ENCODE data around the gene C3orf80. TPM values are rescaled to one million over a fixed set of nuclear protein-coding genes. Genes with fewer than 3 reads are reported as not detected.

C3orf80 gene
- total and polyA plus RNA-seq, 2 donors (not counting 1 experiment from before 2014, with no cell fraction given) = 0.02 to 0.33 TPM

DNA sequence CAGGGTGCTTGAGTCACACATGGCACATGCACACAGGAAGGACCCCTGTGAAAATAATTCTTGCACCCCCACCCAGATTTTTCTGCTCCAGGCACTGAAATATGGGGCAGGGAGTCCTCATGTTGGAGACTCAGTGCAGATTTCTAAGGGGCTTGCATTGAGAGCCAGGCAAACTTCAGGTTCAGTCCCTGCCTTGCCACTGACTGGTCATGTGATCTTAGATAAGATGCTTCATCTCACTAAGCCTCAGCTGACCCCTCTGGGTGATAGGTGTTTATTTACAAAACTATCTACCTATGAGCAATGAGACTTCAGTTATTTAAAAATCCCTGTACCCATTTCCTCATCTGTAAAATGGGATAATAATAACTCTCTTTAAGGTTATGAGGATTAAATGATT, 30.1 kb upstream of the C3orf80 start:
- Histone ChIP-seq H3K27me3 (ENCODE audit: control insufficient read depth, insufficient read depth, low read length) (peaks cover 2% of the 10 kb centered on the region), H3K9me3 (ENCODE audit: control insufficient read depth, insufficient read depth, low read depth, low read length) (no peaks in the 10 kb centered on the region), H3K27ac (ENCODE audit: insufficient read depth, low read length) (no peak overlapping the region), H3K9ac (ENCODE audit: insufficient read depth, low read length) (no peak overlapping the region), H3K4me1 (ENCODE audit: control insufficient read depth, extremely low read depth, insufficient read depth, low read length) (no peaks in the 10 kb centered on the region), H3K4me2 (ENCODE audit: extremely low read depth, insufficient read depth, low read length) (no peak overlapping the region), H3K4me3 (replicated peaks in 1 of 4; ENCODE audit: control extremely low read depth in 1 of 4, insufficient read depth in 1 of 4, low read depth in 3 of 4, low read length in 4 of 4) (no peak overlapping the region), H3K36me3 (ENCODE audit: control insufficient read depth, insufficient read depth, low read length) (no peaks in the 10 kb centered on the region), H3K79me2 (ENCODE audit: control insufficient read depth, insufficient read depth, low read length) (no peaks in the 10 kb centered on the region), H2AFZ (ENCODE audit: low read length) (no peak overlapping the region), H4K20me1 (ENCODE audit: control insufficient read depth, extremely low read depth, insufficient read depth, low read length) (no peaks in the 10 kb centered on the region)
- TF ChIP-seq EZH2 (IDR thresholded peaks at IDR 0.05; ENCODE audit: low read length, missing control alignments) = no peak
- TF ChIP-seq, protein P1, sequence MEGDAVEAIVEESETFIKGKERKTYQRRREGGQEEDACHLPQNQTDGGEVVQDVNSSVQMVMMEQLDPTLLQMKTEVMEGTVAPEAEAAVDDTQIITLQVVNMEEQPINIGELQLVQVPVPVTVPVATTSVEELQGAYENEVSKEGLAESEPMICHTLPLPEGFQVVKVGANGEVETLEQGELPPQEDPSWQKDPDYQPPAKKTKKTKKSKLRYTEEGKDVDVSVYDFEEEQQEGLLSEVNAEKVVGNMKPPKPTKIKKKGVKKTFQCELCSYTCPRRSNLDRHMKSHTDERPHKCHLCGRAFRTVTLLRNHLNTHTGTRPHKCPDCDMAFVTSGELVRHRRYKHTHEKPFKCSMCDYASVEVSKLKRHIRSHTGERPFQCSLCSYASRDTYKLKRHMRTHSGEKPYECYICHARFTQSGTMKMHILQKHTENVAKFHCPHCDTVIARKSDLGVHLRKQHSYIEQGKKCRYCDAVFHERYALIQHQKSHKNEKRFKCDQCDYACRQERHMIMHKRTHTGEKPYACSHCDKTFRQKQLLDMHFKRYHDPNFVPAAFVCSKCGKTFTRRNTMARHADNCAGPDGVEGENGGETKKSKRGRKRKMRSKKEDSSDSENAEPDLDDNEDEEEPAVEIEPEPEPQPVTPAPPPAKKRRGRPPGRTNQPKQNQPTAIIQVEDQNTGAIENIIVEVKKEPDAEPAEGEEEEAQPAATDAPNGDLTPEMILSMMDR (conservative IDR thresholded peaks at IDR 0.05 in 1 of 2, IDR thresholded peaks at IDR 0.05 in 1 of 2; ENCODE audit: low read depth in 1 of 2, low read length in 2 of 2) = no peak
- DNase-seq (ENCODE audit: low read depth in 2 of 2) = no peak

DNA sequence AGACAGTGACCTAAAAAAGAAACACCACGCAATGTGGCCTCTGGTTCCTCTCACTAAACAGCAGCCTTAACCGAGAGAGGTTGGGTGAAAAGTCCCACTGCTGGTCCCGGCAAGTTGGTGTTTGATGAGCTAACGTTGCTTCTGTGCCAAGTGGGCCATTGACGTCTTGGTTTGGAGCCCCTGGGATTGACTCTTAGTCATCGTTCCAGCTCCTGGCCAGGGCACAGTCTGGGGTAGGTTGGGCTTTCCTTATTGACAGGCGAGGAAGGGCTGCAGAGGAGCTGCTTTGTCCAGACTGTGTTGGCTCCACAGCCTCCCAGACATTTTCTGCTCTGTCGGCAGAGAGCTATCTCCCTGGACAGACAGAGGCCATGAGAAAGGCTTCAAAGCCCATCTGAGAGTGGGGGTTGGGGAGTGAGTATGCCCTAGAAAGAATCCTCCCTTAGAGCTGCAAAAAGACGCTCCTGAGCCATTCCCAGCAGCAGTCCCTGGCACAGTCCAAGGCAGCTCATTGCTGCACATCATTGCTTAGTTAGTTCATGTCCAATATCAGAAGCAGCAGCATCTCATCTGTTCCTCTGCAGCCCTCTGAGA, 28.6 kb upstream of the C3orf80 start:
- no peaks in the 10 kb centered on the region for H3K4me1 ChIP-seq (ENCODE audit: control insufficient read depth, extremely low read depth, insufficient read depth, low read length)
- H4K20me1 ChIP-seq (ENCODE audit: control insufficient read depth, extremely low read depth, insufficient read depth, low read length) = no peaks in the 10 kb centered on the region
- H3K27ac ChIP-seq (ENCODE audit: insufficient read depth, low read length) = no peak overlapping the region
- H3K79me2 ChIP-seq (ENCODE audit: control insufficient read depth, insufficient read depth, low read length) = no peaks in the 10 kb centered on the region
- no peak overlapping the region for H3K9ac ChIP-seq (ENCODE audit: insufficient read depth, low read length)
- TF ChIP-seq, protein P1 (conservative IDR thresholded peaks at IDR 0.05 in 1 of 2, IDR thresholded peaks at IDR 0.05 in 1 of 2; ENCODE audit: low read depth in 1 of 2, low read length in 2 of 2) = no peak
- TF ChIP-seq EZH2 (IDR thresholded peaks at IDR 0.05; ENCODE audit: low read length, missing control alignments) = no peak
- no peaks in the 10 kb centered on the region for H3K36me3 ChIP-seq (ENCODE audit: control insufficient read depth, insufficient read depth, low read length)
- H3K4me3 ChIP-seq (replicated peaks in 1 of 4; ENCODE audit: control extremely low read depth in 1 of 4, insufficient read depth in 1 of 4, low read depth in 3 of 4, low read length in 4 of 4) = no peak overlapping the region
- peaks cover 2% of the 10 kb centered on the region for H3K27me3 ChIP-seq (ENCODE audit: control insufficient read depth, insufficient read depth, low read length)
- H2AFZ ChIP-seq (ENCODE audit: low read length) = no peak overlapping the region
- peak in 1 of 2 donors; percentile 32 for DNase-seq (ENCODE audit: low read depth in 2 of 2)
- H3K9me3 ChIP-seq (ENCODE audit: control insufficient read depth, insufficient read depth, low read depth, low read length) = no peaks in the 10 kb centered on the region
- H3K4me2 ChIP-seq (ENCODE audit: extremely low read depth, insufficient read depth, low read length) = no peak overlapping the region

DNA sequence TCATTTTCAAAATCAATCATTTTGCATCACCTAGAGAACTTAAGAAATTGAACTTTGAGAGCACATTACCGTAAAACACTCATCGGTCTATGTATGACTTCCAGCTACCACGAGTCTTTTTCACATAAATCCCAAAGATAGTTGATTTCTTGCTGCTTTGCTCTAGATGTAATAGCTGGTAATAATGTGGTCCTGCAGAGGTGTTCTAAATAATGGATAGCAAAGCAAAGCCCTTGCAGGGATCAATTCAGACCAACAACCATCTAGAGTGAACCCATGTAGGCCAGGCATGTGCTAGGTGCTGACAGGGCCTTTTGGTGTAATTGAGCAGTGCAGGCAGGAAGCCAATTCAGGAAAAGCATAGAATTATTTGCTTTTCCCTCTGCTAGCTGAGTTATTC, 26.1 kb upstream of the C3orf80 start:
- Histone ChIP-seq H3K36me3 (ENCODE audit: control insufficient read depth, insufficient read depth, low read length) (no peaks in the 10 kb centered on the region), H3K9me3 (ENCODE audit: control insufficient read depth, insufficient read depth, low read depth, low read length) (no peaks in the 10 kb centered on the region), H3K4me1 (ENCODE audit: control insufficient read depth, extremely low read depth, insufficient read depth, low read length) (no peaks in the 10 kb centered on the region), H3K4me3 (replicated peaks in 1 of 4; ENCODE audit: control extremely low read depth in 1 of 4, insufficient read depth in 1 of 4, low read depth in 3 of 4, low read length in 4 of 4) (no peak overlapping the region), H4K20me1 (ENCODE audit: control insufficient read depth, extremely low read depth, insufficient read depth, low read length) (no peaks in the 10 kb centered on the region), H3K4me2 (ENCODE audit: extremely low read depth, insufficient read depth, low read length) (no peak overlapping the region), H3K9ac (ENCODE audit: insufficient read depth, low read length) (no peak overlapping the region), H3K27me3 (ENCODE audit: control insufficient read depth, insufficient read depth, low read length) (peaks cover 2% of the 10 kb centered on the region), H2AFZ (ENCODE audit: low read length) (no peak overlapping the region), H3K79me2 (ENCODE audit: control insufficient read depth, insufficient read depth, low read length) (no peaks in the 10 kb centered on the region), H3K27ac (ENCODE audit: insufficient read depth, low read length) (no peak overlapping the region)
- TF ChIP-seq, protein P1 (conservative IDR thresholded peaks at IDR 0.05 in 1 of 2, IDR thresholded peaks at IDR 0.05 in 1 of 2; ENCODE audit: low read depth in 1 of 2, low read length in 2 of 2) = no peak
- TF ChIP-seq EZH2 (IDR thresholded peaks at IDR 0.05; ENCODE audit: low read length, missing control alignments) = no peak
- DNase-seq (ENCODE audit: low read depth in 2 of 2) = no peak

Measured in fibroblast of lung (primary cell).